Measurements from ENCODE around the gene MAP4K4.

MAP4K4 gene

GRCh38 chr2:101889460-101890098 is 192.1 kb downstream of the MAP4K4 start:
- TF ChIP-seq CTCF (IDR thresholded peaks at IDR 0.05; ENCODE audit: extremely low read depth, missing control alignments) = no peak
- DNase-seq (ENCODE audit: low spot score) = no peak

GRCh38 chr2:101892377-101892776 is 194.9 kb downstream of the MAP4K4 start:
- TF ChIP-seq CTCF (IDR thresholded peaks at IDR 0.05; ENCODE audit: extremely low read depth, missing control alignments) = no peak

GRCh38 chr2:101893681-101894381 is 196.3 kb downstream of the MAP4K4 start:
- DNase-seq (ENCODE audit: low spot score) = no peak
- TF ChIP-seq CTCF (IDR thresholded peaks at IDR 0.05; ENCODE audit: extremely low read depth, missing control alignments) = no peak

More at GRCh38 chr2:101892377-101892776, 194.9 kb downstream of the MAP4K4 start:
- no peak for DNase-seq (ENCODE audit: low spot score)

DNA sequence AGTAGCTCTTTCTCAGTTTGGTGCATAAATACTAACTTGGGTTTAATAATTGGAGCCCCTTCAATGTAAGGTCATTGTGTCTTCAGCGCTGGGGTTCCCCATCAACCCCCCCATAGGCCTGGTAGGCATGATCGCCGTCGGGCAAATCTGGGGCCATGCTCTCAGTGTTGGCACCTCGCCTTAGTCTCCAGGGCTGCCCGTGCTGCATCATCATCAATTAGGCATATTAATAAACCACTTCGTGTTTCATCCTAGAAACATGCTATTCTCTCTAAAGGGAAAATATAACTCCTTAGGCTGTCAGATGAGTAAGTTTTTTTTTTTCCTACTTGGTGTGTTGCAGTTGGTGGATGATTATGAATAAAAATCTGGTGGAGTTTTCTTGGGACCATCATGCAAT is 197.5 kb downstream of the MAP4K4 start:
- DNase-seq (ENCODE audit: low spot score) = no peak
- no peak for TF ChIP-seq CTCF (IDR thresholded peaks at IDR 0.05; ENCODE audit: extremely low read depth, missing control alignments)

DNA sequence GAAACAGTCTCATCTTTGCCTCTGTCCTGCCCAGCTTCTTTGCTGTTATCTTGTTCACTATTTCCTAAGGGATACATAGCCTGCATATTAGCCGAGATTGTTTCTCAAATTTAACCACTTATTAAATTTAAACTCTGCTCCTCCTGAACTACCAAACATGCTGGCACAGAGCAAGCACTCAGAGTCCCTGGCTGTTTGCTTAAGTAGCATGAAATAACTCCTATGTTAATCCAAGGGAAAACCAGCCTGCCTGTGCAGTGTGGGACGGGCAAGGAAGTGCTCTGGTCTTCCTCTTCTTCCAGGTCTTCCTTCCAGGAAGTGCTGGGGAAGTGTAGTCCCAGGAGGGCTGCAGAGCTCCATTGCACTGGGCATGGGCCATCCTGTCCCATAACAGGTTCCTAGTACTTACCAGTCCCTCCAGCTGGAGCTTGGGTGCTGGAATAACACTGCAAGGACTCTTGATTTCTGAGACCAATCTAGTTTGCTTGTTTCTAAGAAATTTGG is 198.4 kb downstream of the MAP4K4 start:
- DNase-seq (ENCODE audit: low spot score) = no peak
- TF ChIP-seq CTCF (IDR thresholded peaks at IDR 0.05; ENCODE audit: extremely low read depth, missing control alignments) = no peak

DNA sequence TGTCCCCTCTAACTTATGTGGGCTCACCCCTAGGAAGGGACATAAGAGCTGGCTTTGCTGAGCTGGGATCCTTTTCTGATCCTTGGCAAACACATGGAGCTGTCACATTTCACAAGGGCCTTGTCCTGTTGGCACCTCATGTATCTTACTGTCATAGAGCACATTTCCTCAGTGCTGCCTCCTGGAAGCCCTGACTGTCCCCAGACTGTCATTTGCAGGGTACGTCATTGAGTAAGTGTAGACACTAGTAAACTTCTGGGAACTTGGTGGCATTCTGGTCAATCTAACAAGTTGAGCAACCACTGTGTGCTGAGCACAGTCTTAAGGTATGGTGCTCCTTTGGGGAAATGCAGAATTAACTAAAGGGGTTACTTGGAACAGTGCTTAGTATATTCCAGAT is 199.8 kb downstream of the MAP4K4 start:
- no peak for TF ChIP-seq CTCF (IDR thresholded peaks at IDR 0.05; ENCODE audit: extremely low read depth, missing control alignments)

GRCh38 chr2:101899265-101899664 is 201.8 kb downstream of the MAP4K4 start:
- no peak for DNase-seq (ENCODE audit: low spot score)
- TF ChIP-seq CTCF (IDR thresholded peaks at IDR 0.05; ENCODE audit: extremely low read depth, missing control alignments) = no peak

More for the DNA sequence above, 199.8 kb downstream of the MAP4K4 start:
- no peak for DNase-seq (ENCODE audit: low spot score)
